K562 (cell line): ENCODE measurements around the gene RIOK3. TPM values are rescaled to one million over a fixed set of nuclear protein-coding genes. Genes with fewer than 3 reads are reported as not detected.
A peak's percentile ranks its signal among the peaks of the same experiment; 100 is the strongest.

Experiments used
- CEBPZ ChIP-seq: fragments of 150-350 bp; IDR thresholded peaks from 2 replicates; pipeline ENCODE4 v1.6.1; 2014; ENCODE audit warnings: low read depth, mild to moderate bottlenecking, low read length, borderline replicate concordance
- CREBBP ChIP-seq: IDR thresholded peaks from one replicate; pipeline ENCODE4 v1.6.1; 2012; ENCODE audit warnings: low read depth, mild to moderate bottlenecking, control low read depth, inconsistent platforms, low read length
- CREM ChIP-seq: IDR thresholded peaks from 2 replicates; pipeline ENCODE4 v1.6.1; 2014; ENCODE audit warnings: antibody characterized with exemption, low read depth
- ILK ChIP-seq: fragments of 450-650 bp; IDR thresholded peaks from 2 replicates; pipeline ENCODE4 v1.6.1; 2016; ENCODE audit warnings: missing genetic modification characterization, low read depth, mild to moderate bottlenecking, missing compliant biosample characterization, moderate library complexity, borderline replicate concordance
- KLF1 ChIP-seq: fragments of 450-650 bp; IDR thresholded peaks from 2 replicates; pipeline ENCODE4 v1.6.1; 2016; ENCODE audit warnings: missing genetic modification characterization, missing compliant biosample characterization
- MAZ ChIP-seq, 2 experiments: fragments of 450-650 bp in 1 of 2; sonication (generic) in 1 of 2; formaldehyde crosslinking; IDR thresholded peaks in 1 of 2; conservative IDR thresholded peaks in 1 of 2; 2 replicates each; pipeline versions ENCODE4 v1.4.0 to v1.5.0; 2020; ENCODE audit warnings: mild to moderate bottlenecking in 1 of 2, missing genetic modification reagents in 1 of 2
- MYBL2 ChIP-seq, 2 experiments: fragments of 450-650 bp in 1 of 2; sonication (generic) in 1 of 2; formaldehyde crosslinking in 1 of 2; IDR thresholded peaks; 2 replicates each; pipeline versions ENCODE4 v1.6.1 to v1.8.1; 2017 to 2022; ENCODE audit warnings: borderline replicate concordance in 1 of 2, inconsistent platforms in 1 of 2, low read depth in 1 of 2, mild to moderate bottlenecking in 1 of 2, missing genetic modification reagents in 1 of 2, moderate library complexity in 1 of 2
- NFE2L1 ChIP-seq: fragments of 450-650 bp; IDR thresholded peaks from 2 replicates; pipeline ENCODE4 v1.6.1; 2016; ENCODE audit warnings: missing genetic modification characterization, low read depth, mild to moderate bottlenecking, missing compliant biosample characterization, moderate library complexity, borderline replicate concordance
- RFX1 ChIP-seq: fragments of 450-650 bp; IDR thresholded peaks from 2 replicates; pipeline ENCODE4 v1.6.1; 2016; ENCODE audit warnings: mild to moderate bottlenecking, moderate library complexity
- SRSF7 ChIP-seq: fragments of 200-400 bp; formaldehyde crosslinking; optimal IDR thresholded peaks from 2 replicates; pipeline ENCODE3; 2017; ENCODE audit warnings: mild to moderate bottlenecking, low read depth, low read length
- TEAD4 ChIP-seq, 2 experiments: sonication (generic) in 1 of 2; formaldehyde crosslinking in 1 of 2; IDR thresholded peaks; 2 replicates each; pipeline versions ENCODE4 v1.6.1 to v1.8.0; 2012 to 2022; ENCODE audit warnings: borderline replicate concordance in 1 of 2, inconsistent platforms in 1 of 2, low read length in 1 of 2, mild to moderate bottlenecking in 1 of 2, missing genetic modification reagents in 1 of 2
- ZNF133 ChIP-seq: fragments of 250-450 bp; sonication (Bioruptor Pico); IDR thresholded peaks from 2 replicates; pipeline ENCODE4 v1.4.0; 2020; ENCODE audit warnings: mild to moderate bottlenecking
- ZNF175 ChIP-seq: fragments of 200-800 bp; sonication (Bioruptor generic); IDR thresholded peaks from 2 replicates; pipeline ENCODE4 v1.6.1; 2016; ENCODE audit warnings: low read depth, mild to moderate bottlenecking, missing genetic modification characterization, missing compliant biosample characterization
- ZNF24 ChIP-seq: fragments of 450-650 bp; IDR thresholded peaks from 2 replicates; pipeline ENCODE4 v1.6.1; 2016
- ZNF318 ChIP-seq, 2 experiments: fragments of 450-650 bp; IDR thresholded peaks; 2 replicates each; pipeline ENCODE4 v1.6.1; 2016; ENCODE audit warnings: mild to moderate bottlenecking in 2 of 2, borderline replicate concordance in 1 of 2, low read depth in 1 of 2, moderate library complexity in 1 of 2
- polyA plus RNA-seq, 8 experiments: library from polyadenylated mRNA; depleted of rRNA in 4 of 8; stranded (reverse) in 5 of 8; unstranded in 3 of 8; fragments of >200 nt; fragmentation: Nextera tagmentation in 2 of 8; fragmentation: Illumina TruSeq in 1 of 8; extraction: Ambion mirVana in 2 of 8; extraction: Trizol in 1 of 8; gene quantifications; 2 replicates each; pipeline versions ENCODE4 v1.2.1 to v1.2.3, GENCODE V29; 2011 to 2014; ENCODE audit warnings: inconsistent platforms in 1 of 8, missing spikeins in 1 of 8
- total RNA-seq, 7 experiments: library from RNA; depleted of rRNA in 6 of 7; stranded (reverse); fragments of >200 nt in 6 of 7; fragmentation: Illumina TruSeq in 2 of 7; extraction: Trizol in 2 of 7; gene quantifications; 2 replicates each; pipeline versions ENCODE4 v1.2.1 to v1.2.3, GENCODE V29; 2011 to 2021; ENCODE audit warnings: low replicate concordance in 1 of 7

RIOK3 gene
- total and polyA plus RNA-seq, 9 of the 15 experiments (the other 6 are each of a cell fraction or from before 2014, with no cell fraction given) = 21.4 to 89.5 (median 62.9) TPM

DNA sequence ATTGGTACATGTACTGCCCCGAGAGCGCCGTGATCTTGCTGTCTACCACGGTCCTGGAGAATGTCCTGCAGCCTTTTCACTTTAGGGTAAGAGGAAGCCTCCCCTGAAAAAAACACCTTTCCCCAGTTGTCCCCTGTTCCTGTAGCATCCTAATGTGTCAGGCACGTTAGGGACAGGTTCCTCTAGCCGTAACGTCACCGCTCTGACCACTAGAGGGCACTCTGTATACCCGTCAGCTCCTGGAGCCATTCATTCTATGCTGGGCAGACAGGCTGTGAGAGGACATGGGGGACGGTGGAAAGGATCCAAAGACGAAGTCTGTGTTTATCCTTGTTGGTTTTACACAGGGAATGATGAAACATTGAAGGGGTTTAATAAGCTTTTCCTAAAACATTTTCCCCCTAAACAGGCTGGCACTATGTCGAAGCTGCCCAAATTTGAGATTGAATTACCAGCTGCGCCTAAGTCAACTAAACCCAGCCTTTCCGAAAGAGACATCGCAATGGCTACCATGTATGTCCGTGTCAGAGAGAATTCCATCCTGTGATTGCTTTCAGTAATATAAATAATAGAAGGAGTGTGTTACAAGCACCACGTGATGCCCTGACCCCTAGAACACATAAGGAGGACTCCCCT, 62.9 kb downstream of the RIOK3 start (continued):
- TF ChIP-seq ZNF318 (IDR thresholded peaks at IDR 0.05; ENCODE audit: borderline replicate concordance in 1 of 2, low read depth in 1 of 2) = no peak
- TF ChIP-seq ZNF133 (CRISPR knock-in tag) = no peak
- no peak for TF ChIP-seq ZNF175
- TF ChIP-seq ILK (tag) = no peak
- TF ChIP-seq CEBPZ = no peak
- peak; percentile 87 for TF ChIP-seq CREM
- TF ChIP-seq TEAD4 (IDR thresholded peaks at IDR 0.05; ENCODE audit: low read length) = peak; percentile 17; the same call in 1 of the 2 replicates
- TF ChIP-seq TEAD4 (CRISPR knock-in tag; IDR thresholded peaks at IDR 0.05; ENCODE audit: borderline replicate concordance) = no peak
- TF ChIP-seq KLF1 = no peak
- no peak for TF ChIP-seq SRSF7
- peak; percentile 36; the same call in 1 of the 2 replicates for TF ChIP-seq ZNF24
- TF ChIP-seq MYBL2 (IDR thresholded peaks at IDR 0.05; ENCODE audit: low read depth) = no peak
- no peak for TF ChIP-seq MYBL2 (CRISPR knock-in tag; IDR thresholded peaks at IDR 0.05; ENCODE audit: borderline replicate concordance)
- no peak for TF ChIP-seq RFX1
- TF ChIP-seq CREBBP = no peak
- TF ChIP-seq MAZ (CRISPR knock-in tag; conservative IDR thresholded peaks at IDR 0.05 in 1 of 2, IDR thresholded peaks at IDR 0.05 in 1 of 2) = 0 out of 4 replicates have a peak, but pooled peaks of 1 of the 2 experiments have one; percentile 41
- no peak for TF ChIP-seq NFE2L1 (tag)
